GM21390 (cell line): ENCODE data around the gene ZBTB11.
"Not testable (repeated sequence)": the region's sequence is repeated elsewhere in the genome, so short reads cannot be mapped to it uniquely, and the experiment has no call there.

Experiments
- ATAC-seq: cut with Tn5 transposase; IDR thresholded peaks from one replicate; pipeline ENCODE4 v1.9.1; 2021; ENCODE audit not compliant: unreplicated experiment

Gene ZBTB11

DNA sequence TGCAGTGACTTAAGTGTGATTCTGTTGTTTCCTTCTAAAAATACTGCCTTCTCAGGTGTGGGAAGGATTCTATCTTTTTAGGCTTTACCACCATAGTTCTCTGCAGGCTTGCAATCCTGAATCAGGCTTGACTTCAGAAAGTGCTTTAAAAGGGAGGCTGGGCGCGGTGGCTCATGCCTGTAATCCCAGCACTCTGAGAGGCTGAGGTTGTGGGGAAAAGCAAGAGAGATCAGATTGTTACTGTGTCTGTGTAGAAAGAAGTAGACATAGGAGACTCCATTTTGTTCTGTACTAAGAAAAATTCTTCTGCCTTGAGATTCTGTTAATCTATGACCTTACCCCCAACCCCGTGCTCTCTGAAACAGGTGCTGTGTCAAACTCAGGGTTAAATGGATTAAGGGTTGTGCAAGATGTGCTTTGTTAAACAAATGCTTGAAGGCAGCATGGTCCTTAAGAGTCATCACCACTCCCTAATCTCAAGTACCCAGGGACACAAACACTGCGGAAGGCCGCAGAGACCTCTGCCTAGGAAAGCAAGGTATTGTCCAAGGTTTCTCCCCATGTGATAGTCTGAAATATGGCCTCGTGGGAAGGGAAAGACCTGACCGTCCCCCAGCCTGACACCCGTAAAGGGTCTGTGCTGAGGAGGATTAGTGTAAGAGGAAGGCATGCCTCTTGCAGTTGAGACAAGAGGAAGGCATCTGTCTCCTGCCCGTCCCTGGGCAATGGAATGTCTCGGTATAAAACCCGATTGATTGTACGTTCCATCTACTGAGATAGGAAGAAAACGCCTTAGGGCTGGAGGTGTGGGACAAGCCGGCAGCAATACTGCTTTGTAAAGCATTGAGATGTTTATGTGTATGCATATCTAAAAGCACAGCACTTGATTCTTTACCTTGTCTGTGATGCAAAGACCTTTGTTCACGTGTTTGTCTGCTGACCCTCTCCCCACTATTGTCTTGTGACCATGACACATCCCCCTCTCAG is 15.0 kb upstream of the ZBTB11 start:
- ATAC-seq = not testable (repeated sequence)

DNA sequence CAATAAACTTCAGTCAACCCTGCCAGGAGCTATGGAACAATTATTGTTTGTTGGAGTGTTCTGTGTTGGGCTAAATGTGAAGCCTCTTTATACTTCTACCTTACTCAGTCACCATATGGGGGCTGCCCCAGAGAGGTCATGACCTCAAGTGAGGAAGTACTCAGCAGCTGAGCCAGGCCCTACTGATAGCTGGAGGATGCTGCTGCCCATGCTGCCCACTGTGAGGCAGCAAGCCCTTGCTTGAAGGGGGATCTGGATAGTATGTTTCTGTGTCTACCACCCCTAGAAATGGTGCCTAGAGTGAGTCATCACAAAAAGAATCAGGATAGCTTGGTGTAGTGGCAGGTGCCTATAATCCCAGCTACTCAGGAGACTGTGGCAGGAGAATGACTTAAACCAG is 14.0 kb upstream of the ZBTB11 start:
- ATAC-seq = peak; percentile 47

DNA sequence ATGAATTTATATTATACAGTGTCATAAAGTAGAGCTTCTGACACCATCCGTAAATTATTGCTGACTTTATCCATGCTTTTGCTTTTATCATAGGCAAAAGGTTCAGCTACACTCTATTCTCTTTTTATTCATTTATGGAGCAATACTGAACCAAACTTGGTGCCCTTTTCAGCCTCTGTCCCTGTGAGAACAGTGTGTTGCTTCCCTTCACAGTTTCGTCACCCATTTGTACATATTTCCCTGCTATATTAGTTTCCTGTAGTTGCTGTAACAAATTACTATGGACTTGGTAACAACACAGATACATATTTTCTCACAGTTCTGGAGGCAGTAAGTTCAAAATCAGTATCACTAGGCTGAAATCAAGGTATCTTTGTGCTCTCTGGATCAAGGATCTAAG is 12.4 kb upstream of the ZBTB11 start:
- no peak for ATAC-seq

DNA sequence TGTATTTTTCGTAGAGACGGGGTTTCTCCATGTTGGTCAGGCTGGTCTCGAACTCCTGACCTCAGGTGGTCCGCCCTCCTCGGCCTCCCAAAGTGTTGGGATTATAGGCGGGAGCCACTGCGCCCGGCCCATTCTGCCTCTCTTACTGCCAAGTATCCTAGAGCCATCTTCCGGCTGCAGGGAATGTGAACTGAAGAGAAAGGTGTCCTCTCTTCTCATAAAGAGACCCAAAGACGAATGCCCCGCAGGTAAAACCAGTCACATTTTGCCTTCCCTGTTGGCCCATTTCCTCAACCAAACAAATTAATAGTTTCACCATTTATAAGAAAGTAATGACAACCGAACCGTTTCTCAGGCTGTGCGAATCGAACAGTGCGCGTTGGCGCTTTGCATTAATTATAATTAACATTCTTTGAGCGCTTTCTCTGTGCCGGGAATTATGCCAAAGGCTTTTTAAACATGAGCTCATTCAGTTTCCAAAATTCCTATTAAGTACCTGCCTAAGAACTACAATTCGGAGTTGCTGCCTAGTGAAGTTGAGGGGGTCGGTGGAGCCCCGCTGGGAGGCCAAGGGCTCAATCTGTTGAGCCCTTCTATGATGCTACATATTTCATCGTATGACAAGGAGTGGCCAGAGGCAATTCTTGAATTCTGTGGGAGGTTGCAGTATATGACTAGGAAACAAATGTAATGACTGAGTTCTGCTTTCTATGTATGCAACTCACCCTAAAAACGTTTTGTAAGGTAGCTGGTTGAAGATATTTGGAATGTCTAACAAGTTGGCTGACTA is 10.4 kb upstream of the ZBTB11 start:
- ATAC-seq = no peak

DNA sequence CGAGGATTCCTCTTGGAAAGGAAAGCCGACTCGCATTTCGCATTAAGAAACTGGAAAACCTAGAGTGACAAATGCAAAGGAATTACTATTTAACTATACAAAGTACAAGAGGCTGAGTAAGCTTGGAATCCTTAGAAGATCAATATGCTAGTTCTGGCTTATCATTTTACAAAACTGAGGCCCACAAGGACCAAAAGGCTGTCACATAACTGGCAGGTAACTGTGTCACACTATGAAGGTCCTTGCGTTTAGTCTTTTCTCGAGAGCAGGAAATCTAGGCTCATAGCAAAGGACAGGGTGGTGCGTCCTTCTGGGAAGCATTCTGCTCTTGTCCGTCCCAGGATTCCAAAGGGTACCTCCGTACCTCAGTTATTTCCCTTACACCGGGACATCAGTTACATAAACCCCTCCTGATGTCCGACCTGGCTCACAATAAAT is 9.0 kb upstream of the ZBTB11 start:
- ATAC-seq = peak; percentile 1

DNA sequence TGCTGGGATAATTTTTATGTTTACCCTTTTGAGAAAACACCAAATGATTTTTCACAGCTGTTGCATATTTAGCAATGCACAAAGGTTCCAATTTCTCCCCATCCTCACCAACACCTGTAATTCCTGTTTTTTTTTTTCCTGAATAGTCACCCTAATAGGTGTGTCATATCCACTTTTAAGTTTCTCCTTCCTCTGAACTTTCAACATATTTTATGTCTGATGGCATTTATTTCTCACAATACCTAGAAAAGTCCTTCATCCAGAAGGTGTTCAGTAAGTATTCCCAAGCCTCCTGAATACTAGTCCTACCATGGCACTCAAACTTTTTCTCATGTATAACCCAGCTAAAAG is 8.1 kb upstream of the ZBTB11 start:
- ATAC-seq = no peak

DNA sequence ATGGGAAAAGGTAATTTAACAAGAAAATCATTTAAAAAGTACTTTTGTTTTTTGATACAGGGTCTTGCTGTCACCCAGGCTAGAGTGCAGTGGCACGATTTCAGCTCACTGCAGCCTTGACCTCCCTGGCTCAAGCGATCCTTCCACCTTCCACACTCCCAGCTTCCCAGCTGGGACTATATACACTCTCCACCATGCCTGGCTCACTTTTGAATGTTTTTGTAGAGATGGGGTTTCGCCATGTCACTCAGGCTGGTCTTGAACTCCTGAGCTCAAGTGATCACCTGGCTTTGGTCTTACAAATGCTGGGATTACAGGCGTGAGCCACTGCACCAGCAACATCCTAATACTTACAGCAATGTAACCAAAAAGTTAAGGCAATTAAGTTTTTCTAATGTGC is 3.5 kb upstream of the ZBTB11 start:
- no peak for ATAC-seq

DNA sequence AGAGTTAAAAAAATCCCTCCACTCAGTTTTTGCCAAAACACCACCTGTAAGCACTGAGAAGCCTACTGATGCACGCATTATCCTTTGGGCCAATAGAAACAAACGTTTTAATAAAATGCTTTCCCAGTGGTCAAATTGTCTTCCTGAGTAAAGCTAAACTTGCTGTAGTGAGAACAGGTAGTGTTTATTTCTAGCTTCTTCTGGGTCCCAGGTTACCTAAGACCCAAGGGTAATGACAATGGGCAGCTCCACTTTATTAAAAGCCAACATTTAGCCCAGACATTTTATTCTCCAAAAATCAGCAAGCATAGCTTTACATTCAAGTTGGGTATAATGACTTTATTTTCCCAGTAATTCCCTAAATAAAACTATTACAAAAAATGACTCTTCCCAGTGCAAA is 1.9 kb upstream of the ZBTB11 start:
- ATAC-seq = not testable (repeated sequence)

DNA sequence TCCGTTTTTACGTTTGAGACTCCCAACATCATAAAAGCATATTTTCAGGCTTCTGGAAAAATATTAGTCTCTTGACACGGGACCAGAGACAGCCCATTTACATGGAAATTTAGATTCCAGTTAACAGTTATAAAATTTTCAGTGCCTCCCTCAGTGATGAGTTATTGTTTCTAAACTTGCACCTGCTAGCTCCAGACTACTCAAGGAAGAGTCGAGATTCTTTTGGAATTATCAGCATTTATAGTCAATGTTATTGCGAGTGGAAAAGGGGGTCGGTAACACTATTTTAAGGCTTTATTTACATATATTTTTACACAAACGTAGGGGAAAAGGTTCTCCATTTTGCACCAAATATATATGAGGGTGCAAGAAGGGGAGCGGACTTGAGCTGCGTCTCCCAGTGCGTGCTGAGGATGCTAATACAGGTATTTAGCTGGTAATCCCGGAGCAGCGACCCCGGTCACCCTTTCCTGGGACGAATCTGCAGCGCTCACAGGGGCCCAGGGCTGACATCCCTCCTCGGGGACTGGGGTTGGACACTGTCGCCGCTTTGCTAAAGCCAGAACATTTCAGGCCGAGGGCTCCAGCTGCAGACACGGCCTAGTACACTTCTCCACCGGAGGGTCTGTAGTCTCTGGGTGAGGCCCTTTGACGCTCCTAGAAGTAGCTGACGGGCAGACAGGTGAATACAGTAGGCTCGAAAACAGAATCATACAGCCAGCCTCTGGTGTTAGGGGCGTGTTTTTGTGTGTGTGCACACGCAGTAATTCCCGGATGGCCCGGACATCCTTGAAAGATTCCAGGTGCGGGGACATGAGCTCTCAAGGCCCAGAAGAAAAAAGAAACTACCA is 729 bp upstream of the ZBTB11 start:
- no peak for ATAC-seq

DNA sequence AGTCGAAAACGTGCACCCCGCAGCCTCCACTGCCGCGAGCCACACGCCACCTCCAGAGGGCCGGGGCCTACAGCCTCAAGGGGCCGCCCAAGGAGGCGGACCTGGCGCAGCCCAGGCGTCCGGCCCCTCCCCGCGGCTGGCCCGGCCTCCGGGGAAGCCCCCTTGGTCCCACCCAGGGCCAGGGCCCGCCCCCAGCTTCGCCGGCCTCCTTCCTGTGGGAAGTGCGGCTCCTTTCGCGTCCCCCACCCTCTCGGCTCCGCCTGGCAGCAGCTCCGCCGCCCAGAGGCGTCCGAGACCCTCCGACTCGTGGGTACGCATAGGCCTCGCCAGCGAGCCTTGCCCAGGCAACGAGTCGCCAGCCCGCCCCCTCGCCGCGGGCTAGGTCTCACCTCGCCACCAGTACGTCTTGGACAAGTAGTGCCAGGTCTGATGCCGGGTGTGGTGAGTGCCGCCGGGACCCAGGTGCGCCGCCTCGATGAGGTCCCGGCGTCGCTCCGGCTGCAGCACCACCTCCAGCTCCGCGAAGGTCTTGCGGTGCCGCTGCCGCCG is 642 bp downstream of the ZBTB11 start:
- ATAC-seq = peak; percentile 85

DNA sequence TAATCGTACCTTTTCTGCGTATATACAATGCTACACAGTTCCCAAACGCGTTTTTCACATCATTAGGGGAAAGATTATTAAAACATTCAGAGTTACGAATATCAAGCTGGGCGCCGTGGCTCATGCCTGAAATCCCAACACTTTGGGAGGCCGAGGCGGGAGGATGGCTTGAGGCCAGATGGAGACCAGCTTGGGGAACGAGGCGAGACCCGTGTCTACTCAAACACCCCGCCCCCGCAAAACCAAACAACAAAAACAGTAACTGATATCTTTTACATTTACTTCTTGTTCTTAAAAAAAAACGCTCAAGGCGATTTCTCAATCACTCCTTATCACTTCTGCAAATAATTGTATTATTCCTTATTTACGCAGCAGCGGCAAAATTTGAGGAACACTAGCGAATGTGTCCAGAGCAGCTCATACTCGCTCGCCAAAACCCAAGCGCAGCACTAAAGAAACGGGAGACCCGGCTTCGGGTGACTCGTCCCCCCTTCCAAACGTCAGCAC is 1.2 kb downstream of the ZBTB11 start:
- ATAC-seq = no peak

DNA sequence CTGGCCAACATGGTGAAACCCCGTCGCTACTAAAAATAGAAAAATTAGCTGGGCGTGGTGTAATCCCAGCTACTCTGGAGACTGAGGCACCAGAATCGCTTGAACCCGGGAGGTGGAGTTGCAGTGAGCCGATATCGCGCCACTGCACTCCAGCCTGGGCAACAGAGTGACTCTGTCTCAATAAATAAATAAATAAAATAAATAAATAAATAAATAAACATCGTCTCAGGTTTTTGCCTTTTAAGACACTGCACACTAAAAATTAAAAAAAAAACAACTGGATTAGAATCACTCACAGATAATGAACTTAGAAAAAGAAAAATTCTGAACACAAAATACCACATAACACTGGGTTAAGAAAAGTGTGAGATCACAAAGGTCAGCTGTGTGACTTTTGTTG is 2.4 kb downstream of the ZBTB11 start:
- no peak for ATAC-seq

DNA sequence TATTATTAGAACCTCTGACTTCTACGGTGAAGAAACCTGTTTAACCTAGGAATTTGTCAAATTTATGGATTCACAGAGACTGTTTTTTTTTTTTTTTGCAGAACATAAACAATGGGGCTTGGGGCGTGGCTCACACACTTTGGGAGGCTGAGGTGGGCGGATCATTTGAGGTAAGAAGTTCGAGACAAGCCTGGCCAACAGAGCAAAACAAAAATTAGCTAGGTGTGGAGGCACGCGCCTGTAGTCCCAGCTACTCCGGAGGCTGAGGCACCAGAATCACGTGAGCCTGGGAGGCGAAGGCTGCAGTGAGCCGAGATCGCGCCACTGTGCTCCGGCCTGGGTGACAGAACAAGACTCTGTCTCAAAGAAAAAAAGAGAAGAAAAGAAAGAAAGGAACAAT is 3.0 kb downstream of the ZBTB11 start:
- ATAC-seq = no peak

DNA sequence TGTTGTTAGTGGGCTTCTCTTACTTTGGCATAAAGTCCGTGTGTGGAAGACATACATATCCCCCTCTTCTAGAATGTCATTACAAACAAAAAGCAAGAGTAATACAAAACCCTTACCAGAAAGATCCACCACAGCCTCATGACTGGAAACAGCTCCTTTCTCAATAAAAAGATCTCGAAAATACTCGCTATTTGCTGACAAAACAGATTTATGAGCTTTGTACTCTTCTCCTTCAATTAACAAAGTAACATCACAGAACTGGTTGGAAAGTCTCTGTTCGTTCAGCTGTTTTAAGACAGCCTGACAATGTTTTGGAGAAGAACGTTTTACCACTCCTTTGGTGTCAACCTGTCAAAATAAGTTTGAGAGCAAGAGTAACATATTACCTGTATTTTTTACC is 5.9 kb downstream of the ZBTB11 start:
- ATAC-seq = no peak

DNA sequence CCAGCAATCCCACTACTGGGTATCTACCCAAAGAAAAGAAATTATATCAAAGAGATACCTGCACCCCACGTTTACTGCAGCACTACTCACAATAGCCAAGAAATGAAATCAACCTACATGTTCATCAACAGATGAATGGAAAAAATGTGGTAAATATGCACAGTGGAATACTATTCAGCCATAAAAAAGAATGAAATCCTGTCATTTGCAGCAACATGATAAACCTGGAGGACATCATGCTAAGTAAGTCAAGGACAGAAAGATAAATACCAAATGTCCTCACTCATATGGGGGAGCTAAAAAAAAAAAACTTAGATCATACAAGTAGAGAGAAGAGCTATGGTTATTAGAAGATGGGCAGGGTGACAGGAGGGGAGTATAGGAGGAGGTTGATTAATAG is 9.1 kb downstream of the ZBTB11 start:
- no peak for ATAC-seq

DNA sequence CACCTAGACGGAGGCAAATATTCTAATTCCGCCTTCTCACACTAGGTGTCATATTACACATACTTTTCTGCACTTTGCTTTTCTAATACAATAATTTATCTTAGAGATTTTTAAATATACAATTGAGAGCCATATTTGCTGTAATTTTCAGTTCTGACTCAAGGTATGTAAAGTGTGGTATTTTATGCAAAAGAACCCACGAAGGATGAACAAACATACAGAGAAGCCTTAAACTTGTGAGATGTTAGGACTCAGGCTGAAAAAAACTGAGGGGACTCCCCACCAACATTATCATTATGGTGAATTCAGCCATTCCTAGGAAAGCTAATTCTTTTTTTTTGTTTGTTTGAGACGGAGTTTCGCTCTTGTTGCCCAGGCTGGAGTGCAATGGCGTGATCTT is 9.6 kb downstream of the ZBTB11 start:
- ATAC-seq = no peak

DNA sequence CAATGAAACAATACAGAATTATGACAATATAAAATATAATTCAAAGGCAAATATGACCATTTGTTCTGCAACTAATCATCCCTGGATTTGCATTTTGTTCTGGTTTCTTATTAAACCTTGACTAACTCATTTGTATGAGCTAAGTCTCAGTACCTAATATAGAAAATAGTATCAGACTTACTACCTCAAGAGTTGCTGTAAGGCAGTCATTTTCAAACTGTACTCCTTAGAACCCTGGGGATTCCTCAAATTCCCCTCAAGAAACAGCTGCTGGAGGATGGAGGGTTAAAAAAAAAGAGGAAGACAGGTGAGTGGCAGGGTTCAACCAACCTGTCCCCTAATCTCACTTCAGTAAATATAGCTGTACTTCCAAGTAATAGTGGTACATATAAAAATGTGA is 11.1 kb downstream of the ZBTB11 start:
- peak; percentile 61 for ATAC-seq

DNA sequence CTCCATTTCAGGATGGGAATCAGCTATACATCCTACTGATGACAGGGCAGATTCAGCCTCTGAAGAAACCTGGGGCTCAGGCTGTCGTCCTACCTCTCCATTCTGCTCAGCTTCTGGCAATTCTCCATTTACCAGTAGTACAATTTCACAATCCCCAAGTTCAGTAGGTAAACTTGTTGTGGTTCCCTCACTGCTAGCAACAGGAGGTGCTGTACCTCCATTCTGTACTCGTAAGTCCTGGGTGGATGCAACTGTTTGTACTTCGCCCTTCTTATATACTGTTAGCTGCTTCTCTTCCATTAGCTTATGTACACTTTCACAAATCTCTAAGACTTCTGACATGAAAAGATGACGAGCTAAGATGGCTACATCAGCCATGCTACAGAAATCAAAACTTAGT is 11.6 kb downstream of the ZBTB11 start:
- ATAC-seq = no peak

DNA sequence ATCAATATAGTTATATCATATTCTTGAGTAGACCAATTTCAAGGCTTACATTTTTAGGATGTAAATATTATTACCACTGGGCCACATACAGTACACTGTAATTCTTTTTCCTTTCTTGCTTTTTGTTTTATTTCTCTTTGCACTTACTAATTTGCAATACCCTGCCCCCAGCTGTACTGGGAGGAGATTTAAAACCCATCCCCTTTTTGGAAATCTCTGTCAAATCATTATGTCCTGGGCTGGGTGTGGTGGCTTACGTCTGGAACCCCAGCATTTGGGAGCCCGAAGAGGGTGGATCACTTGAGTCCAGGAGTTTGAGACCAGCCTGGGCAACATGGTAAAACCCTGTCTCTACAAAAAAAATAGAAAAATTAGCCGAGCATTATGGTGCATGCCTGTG is 16.2 kb downstream of the ZBTB11 start:
- ATAC-seq = no peak

DNA sequence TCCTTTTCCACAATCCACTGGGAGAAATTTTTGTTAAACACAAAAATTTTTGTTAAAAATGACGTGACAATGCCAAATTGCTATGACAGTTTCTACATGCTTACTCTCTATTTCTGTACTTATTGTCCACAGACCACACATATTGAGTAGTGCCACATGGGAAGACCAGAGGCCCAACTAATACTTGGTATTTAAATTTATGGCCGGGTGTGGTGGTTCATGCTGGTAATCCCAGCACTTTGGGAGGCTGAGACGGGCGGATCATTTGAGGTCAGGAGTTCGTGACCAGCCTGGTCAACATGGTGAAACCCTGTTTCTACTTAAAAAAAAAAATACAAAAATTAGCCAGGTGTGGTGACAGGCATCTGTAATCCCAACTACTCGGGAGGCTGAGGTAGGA is 20.3 kb downstream of the ZBTB11 start:
- no peak for ATAC-seq

DNA sequence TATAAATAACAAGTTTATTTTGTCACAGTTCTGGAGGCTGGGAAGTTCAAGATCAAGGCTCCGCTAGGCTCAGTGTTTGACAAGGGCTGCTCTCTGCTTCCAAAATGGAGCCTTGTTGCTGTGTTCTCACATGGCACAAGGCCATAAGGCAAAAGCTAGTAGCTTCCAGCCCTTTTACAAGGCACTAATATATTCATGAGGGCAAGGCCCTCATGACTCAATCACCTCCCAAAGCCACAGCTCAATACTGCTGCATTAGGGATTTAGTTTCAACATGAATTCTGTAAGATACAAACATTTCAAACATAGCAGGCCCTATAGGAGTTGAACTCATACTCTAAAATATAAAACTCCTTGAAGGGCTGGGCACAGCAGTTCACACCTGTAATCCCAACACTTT is 30.2 kb downstream of the ZBTB11 start:
- no peak for ATAC-seq
